OCI-M2 (cell line): Measurements from ENCODE around the gene GREB1.
"Not testable (repeated sequence)": the region's sequence is repeated elsewhere in the genome, so short reads cannot be mapped to it uniquely, and the experiment has no call there.

ENCODE experiments used
- DNase-seq: peaks from one replicate; lab custom pipeline; 2025; ENCODE audit not compliant: unreplicated experiment; lab: John Stamatoyannopoulos, UW

GREB1 gene

DNA sequence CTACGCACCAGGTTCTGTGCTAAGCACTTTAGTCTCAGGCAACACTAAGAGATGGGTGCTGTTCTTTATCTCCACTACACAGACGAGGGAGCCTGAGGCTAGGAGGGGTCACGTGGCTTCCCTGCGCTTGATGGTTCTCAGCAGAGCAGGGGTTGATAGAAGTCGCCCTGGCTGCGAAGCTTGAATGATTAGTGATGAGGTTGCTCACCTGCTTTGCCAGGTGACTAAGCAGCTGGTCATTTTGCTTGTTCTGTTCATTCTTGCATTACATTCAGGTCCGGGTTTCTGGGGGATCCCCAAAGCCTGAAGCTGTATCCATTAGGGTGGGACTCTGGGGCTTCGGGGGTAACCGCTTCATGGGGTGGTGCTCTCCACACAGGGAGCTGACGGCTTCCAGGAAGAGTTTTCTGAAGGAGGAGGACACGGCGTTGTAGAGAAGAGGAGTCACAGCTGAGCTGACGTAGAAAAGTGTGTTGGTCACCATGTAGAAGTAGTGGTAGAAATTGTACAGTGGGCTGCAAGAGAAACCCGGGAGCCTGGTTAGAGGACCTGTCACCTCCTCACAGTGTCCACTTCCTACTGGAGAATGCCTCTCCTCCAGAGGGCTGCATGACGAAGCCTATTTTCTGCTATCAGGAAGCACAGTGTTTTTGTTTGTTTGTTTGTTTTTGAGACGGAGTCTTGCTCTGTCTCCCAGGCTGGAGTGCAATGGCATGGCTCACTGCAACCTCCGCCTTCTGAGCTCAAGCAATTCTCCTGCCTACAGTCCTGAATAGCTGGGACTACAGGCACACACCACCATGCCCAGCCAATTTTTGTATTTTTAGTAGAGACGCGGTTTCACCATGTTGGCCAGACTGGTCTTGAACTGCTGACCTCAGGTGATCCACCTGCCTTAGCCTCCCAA is 124.6 kb downstream of the GREB1 start:
- DNase-seq: no peak

DNA sequence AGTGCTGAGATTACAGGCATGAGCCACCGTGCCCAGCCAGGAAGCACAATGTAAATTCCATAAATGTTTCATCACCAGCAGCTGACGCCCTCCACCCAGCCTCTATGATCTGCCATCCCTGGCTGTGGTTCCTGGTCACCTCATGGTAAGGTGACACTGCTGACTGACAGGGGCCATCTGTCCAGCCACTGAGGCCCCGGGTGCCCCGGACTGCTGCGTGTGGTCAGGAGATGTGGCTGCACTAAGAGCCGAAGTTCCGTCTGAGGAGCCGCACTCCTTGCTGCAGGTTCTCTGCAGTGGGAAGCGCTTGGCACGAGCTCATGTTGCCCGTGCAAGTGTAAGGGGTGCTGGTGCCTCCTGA is 125.2 kb downstream of the GREB1 start:
- DNase-seq: no peak

DNA sequence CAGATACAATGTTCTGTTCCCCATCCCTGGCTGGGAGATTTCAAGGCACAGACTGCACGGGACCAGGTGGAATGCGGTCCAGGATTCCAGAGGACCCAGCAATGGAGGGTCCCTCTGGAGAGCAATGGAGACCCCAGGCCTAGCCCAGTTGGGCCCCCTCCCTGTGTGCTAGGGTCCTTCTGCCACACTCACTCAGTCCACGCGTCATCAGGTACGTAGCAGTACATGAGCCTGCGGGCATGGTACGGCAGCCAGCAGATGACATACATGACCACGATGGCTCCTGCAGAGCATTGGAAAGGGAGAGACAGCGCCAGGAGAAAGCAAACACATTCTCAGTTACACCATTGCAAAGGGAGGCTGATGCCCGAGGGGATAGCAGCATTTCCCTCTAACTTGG is 126.0 kb downstream of the GREB1 start:
- DNase-seq: no peak

DNA sequence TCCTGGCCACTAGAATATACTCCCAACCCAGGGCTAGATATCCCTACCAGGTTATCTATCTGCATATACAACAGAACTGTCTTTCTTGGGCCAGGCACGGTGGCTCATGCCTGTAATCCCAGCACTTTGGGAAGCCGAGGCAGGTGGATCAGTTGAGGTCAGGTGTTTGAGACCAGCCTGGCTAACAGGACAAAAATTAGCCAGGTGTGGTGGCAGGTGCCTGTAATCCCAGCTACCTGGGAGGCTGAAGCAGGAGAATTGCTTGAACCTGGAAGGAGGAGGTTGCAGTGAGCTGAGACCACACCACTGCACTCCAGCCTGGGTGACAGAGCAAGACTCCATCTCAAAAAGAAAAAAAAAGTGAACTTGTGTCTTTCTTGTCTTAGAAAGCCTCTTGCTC is 126.6 kb downstream of the GREB1 start:
- DNase-seq: not testable (repeated sequence)

DNA sequence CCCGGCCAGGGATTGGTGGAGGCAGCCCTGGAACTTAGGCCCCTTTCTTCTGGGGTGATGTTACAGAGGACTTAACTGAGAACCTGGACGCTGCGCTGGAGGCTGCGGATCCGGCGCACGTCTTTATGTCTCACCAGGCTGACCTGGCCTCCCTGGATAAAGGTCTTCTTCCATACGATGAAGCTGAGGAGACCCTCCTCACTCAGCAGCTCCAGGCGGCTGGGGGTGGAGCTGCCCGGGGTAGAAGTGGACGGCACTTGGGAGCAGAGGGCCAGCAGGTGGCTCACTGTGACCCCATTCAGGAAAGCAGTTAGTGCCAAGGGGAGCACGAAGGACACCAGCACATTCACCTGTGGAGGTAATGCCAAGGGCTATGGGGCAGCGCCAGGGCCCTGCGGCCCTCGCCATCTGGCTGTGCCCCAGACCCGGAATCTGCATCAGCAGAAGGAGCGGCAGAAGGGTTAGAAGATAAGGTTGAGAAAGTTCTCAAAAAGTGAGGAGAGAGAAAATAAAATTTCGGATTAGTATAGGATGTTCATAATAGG is 128.1 kb downstream of the GREB1 start:
- no peak for DNase-seq

DNA sequence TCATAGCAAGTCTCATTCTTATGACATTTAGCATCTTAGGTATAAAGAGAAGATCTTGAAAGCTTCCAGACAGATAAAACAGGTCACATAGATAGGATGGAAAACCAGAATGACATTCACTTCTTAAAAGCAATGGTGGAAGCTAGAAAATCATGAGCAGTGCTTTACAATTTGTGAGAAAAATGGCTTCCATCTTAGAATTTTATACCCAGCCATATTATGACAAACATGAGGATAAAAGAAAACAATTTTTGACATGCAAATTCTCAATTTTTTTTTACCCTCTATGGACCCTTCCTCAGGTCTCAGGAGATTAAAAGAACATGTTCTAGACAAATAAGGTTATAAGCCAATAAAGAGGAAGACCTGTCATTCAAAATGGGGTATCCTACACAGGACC is 129.0 kb downstream of the GREB1 start:
- DNase-seq: no peak

DNA sequence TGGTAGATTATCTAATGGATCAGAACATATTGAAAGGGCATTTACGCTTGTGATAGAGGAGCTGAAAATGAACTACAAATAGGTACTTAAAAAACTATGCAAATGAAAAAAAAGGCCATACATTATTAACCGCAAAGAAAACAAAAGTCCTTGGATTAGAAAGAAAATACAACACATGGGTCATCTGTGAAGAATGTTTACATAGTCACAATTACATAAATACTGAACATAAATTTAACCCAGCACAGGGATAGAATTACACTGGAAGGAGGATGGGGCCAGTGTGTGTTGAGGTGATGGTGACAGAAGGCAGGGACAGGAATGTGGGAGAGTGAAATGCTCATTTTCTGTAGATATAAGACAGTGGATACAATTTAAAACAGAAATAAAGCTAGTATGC is 129.6 kb downstream of the GREB1 start:
- DNase-seq: no peak

DNA sequence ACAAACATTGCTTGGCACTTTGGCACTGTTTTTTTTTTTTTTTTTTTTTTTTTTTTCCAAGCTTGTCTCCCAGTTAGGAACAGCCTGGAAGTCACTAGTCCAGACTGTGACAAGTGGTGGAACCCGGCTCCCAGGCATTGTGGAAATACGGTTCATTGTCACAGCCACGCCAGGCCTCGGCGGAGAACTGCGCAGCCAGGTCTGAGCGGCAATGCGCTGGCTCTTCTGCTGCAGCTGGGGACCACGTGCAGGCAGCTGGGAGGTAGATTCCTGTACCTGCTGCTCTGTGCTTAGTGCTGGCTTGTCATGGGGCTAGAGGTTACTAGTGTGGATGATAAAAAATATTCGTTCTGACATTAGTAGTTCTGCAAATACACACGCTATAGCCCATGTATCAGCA is 131.2 kb downstream of the GREB1 start:
- DNase-seq: no peak

DNA sequence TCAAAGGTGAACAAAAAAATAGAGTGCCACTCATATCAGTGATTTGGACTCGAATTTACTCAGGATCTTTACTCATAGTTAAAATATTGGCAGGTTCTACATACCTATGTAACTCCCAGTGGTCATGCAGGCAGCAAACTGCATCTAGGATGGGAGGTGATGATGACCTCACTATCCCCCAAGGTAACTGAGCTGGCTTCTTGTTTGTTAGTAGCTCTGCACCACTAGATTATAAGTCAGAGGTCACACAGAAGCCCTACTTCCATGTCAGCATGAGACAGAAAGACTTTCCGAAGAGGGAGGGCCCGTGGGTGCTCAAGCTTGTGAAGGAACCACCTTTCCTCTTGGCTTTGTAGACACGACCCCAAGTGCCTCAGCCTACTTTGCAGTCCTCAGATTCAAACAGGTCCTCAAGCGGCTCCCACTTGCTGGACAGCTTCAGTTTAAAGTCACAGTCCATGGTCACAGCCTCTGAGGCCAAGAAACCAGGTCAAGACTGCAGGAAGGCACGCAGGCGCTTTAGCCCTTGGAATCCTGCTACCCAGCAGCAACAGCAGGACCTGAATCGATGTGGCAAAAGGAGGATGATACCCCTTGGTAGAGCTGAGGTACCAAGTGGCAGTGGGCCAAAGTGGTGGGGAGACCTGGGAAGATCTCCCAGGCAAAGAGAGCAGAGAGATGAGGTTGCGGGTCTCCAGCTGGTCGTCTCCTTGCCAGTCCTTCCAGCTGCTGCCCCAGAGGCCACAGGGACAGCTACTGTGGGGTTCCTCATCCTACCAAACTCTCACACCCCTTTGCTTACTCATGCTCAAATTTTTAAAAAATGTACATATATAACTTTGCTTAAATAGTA is 131.9 kb downstream of the GREB1 start:
- no peak for DNase-seq

DNA sequence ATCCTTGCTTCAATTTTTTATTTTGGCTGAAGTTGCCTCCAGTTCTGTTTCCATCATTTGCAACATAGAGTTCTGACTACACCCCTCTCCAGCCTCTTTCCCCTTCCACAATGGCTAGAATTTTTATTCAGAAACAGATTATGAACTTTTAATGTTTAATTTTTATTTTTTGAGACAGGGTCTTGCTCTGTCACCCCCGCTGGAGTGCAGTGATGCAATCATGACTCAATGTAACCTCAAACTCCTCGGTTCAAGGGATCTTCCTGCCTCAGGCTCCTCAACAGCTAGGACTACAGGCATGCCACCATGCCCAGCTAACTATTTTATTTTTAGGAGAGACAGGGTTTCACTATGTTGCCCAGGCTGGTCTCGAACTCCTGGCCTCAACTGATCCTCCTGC is 133.3 kb downstream of the GREB1 start:
- no peak for DNase-seq

DNA sequence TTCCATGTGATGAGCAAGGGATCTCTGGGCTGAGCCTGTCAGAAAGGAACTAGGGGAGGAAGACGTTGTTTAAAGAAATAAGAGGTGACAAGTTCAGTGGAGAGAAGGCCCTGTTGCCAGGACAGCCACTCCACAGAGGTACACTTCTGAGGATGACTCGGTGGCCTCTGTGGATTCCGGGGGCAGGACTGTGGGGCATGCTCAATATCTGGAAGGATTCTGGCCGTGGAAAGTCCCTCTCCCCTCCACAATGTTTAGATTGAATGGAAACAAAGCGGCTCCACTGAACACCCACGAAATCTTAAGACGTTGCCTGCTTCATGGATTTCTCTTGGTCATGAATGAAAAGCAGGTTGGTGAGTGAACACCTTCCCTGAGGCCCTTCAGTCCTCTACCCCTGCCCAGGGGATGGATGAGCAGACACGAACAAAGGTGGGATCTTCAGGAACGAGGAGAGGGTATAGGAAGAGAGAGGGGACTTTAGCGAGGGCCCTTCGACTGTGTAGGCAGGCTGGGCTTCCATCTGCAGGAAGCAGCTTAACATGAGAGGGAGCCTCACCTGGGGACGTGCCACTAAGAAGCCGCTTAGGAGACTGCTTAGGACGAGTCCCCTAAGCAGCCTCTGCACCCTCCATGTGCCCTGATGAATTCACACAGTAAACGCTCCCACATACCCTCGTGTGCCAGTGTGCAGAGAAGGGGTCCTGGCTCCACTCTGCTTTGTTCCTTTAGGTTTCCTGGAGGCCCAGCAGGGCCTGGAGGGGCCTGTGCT is 134.2 kb downstream of the GREB1 start:
- DNase-seq: no peak

DNA sequence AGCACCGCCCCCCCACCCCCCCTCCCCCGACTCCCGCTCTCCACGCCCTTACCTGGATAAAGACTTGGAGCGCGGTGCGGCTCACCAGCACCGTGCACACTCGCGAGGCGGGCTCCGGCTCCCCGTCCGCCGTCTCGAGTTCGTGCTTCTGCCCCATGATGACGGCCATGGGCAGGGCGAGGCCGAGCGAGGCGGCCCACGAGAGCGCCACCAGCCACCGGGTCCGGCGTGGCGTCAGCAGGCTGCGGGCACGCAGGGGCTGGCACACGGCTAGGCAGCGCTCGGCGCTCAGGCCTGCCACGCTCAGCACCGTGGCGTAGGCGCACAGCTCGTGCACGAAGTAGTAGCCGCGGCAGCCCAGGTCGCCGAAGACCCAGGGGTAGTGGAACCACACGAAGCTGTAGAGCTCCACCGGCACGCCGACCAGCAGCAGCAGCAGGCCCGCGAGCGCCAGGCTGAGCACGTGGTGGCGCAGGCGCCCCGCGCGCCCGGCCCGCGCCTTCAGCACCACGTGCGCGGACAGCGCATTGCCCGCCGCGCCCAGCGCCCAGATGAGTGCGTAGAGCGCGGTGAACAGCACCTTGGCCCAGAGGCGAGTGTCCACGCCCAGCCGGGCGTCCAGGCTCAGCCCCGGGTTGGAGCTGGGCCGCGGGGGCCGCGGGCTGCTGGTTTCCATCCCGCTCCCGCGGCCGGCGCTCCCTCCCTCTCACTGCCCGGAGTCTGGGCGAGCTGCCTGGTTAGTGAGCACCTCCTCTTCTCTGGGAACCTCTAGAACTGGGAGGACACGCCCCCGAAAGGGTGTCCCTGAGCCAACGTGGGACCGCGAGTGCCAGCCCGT is 135.8 kb downstream of the GREB1 start, which contains the start of gene NTSR2:
Gene NTSR2, minus strand, starts transcription at position 742 of the 838 bp plus-strand sequence. Its CDS starts 66 bp downstream, at position 676.
- no peak for DNase-seq

DNA sequence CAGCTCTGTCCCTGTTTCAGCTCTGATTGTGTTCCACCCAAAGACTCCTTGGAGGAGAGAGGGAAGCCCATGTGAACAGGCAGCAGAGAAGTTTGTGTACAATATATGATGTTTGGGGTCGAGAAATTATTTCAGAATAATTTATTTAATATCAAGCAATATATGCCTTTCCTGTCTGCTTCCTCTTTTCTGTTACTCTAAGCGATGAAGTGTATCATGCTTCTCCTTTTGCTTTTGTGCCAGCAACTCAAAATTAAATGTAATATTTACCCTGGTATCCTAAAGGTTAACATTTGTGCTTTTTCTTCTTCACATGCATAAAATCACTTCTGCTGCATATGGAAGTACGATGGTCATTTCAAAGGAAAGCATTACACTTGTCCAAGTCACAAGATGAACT is 138.6 kb downstream of the GREB1 start:
- no peak for DNase-seq

DNA sequence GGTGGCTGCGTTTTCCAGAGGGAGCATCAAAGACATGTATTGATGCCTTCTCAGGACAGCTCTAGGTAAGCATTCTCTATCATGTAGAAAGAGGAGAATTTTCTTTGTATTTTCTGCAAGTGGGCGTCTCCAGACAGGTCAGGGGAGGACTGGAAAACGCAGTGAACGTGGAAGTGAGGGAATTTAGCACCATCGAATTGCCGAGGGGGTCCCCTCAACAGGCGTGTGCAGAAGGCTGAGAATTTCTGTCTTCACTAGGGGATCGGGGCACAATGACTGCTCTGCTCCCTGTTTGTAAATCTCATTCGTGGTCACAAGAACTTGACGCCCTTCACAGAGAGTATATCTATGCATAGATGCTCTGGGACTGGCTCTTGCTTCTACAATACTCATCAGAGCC is 141.1 kb downstream of the GREB1 start:
- DNase-seq: no peak

DNA sequence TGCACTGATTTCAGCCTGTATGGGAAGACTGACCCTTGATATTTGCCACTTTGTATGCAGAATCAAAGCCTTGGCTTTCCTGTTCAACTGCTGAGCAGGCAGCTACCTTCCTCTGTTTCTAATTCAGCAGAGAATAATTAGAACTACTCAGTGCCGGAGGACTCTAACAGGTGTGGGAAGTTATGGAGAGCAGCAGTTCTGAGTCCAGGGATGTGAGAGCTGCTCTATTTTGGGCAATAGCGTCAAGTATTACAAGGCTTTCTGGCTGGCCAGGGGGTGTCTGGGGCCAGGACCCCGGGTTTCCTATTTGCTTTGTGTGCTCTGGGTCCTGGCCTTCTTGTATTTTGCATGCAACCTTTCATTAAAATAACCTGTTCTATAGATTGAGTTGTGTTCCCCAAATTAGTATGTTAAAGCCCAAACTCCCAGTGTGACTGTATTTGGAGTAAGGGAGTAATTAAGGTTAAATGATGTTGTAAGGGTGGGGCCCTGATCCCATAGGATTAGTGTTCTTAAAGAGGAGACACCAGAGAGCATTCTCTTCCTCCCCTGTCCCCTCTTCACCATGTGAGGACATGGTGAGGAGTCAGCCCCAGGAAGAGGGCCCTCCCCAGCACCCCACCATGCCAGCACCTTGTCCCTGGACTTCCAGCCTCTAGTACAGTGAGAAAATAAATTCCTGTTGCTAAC is 141.7 kb downstream of the GREB1 start:
- DNase-seq: no peak

DNA sequence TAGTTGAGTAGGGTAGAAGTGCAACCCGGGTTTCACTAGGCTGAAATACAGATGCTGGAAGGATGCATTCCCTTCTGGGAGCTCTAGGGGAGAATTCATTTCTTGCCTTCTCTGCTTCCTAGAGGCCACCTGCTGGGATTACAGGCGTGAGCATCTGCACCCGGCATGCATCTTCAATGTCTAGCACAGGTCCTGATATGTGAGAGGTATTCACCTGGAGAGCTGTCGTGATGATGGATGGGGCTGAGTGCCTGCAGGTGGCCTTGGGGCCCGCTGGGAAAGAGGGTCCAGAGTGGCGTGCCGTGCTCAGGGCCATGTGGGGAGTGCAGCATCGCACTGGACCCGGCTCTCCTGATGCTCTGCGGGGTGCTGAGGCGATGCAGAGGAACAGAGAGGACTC is 142.8 kb downstream of the GREB1 start:
- no peak for DNase-seq

DNA sequence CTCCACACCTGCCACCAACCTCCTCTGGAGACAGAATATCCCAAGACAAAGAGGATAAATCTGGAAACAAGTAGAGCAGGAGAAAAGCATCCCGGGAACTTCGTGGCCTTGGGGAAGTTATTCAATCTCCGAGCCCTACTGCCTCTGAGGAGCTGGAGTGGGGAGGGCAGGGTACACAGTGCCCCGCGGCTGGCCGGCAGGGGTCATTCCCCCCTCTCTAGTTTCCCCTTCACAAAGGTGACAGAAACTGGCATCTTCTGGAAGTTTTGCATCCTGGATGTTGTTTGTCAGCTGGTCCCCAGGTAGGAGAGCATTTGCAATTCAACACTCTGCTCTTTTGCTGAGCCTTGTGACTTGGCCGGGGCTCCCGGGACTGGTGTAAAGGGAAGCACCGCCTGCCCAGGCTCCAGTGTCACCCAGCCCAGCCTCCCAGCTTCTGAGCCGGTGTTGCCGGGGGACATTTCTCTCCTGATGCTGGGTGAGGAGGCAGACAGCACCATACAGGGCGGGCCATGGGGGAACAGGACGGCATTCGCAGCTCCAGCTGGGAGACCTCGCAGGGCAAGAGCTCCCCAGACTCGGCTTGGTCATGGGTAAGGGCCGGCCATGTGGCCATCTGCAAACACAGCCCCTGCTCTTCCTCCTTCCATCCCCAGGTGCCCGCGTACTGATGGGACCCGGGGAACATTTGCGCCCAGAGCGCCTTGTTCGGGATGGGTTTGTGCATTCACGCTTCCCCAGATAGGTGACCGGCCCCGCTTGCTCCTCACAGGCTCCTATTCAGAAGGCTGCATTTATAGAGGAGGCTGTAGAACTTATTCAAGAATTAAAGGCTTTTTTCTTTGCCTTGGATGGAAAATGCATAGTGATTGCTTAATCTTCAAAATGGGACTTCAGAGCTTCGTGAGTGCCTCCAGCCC is 143.6 kb downstream of the GREB1 start:
- DNase-seq: no peak

DNA sequence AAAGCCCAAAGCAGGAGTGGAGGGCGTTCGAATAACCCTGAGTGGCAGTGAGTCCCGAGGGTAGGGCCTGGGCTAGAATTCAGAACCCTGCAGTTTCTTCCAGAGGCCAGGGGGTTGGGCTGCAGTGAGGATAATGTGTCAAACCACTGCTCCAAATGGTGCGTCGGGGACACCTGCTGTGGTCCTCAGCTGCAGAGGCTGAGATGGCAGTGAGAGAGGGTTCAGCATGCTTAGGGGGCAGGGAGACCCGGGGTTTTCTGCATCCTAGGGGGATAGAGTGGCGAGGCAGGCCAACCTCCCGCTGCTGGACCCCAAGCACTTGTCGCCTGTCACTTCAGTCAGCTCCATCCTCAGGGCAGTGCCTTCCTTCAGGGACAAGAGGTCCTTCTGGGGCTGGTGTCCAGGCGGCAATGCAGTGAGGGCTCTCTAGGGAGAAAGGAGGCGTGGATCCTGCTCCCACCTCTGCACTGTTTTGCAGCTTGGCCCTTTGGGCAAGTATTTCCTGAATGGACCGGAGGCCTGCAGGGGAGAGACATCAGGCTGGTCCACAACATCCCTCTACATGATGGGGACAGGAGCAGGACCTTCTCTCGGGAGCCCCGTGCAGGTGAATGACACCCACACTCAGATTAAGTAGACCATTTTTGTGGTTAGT is 144.6 kb downstream of the GREB1 start:
- DNase-seq: no peak
